H9 (cell line): Measurements from ENCODE around the gene NFIX. TPM values are rescaled to one million over a fixed set of nuclear protein-coding genes. Genes with fewer than 3 reads are reported as not detected.

ENCODE experiments used
- DNase-seq: peaks from one replicate; pipeline ENCODE4 v3.0.0-alpha.2; 2017
- H2AFZ ChIP-seq: one replicate; pipeline ENCODE4 v1.6.1; 2013; ENCODE audit warnings: mild to moderate bottlenecking, low read length, control low read depth, moderate library complexity
- H2AK5ac ChIP-seq: 2 replicates; pipeline ENCODE4 v1.6.1; 2013; ENCODE audit warnings: low read length, control low read depth, mixed read lengths; ENCODE audit not compliant: insufficient read length
- H2BK120ac ChIP-seq: one replicate; pipeline ENCODE4 v1.6.1; 2013; ENCODE audit warnings: low read depth, mild to moderate bottlenecking, low read length, control low read depth, inconsistent platforms; ENCODE audit not compliant: poor library complexity, severe bottlenecking
- H2BK12ac ChIP-seq: 2 replicates; pipeline ENCODE4 v1.6.1; 2013; ENCODE audit warnings: low read length, control low read depth, mixed read lengths, low read depth; ENCODE audit not compliant: insufficient read length
- H2BK15ac ChIP-seq: 2 replicates; pipeline ENCODE4 v1.6.1; 2013; ENCODE audit warnings: low read depth, low read length, control low read depth
- H2BK20ac ChIP-seq: one replicate; pipeline ENCODE4 v1.6.1; 2013; ENCODE audit warnings: low read depth, mild to moderate bottlenecking, low read length, control low read depth, inconsistent platforms; ENCODE audit not compliant: poor library complexity, severe bottlenecking
- H2BK5ac ChIP-seq: 2 replicates; pipeline ENCODE4 v1.6.1; 2013; ENCODE audit warnings: low read length, control low read depth, mixed read lengths; ENCODE audit not compliant: insufficient read length
- H3K14ac ChIP-seq: 2 replicates; pipeline ENCODE4 v1.6.1; 2013; ENCODE audit warnings: low read length, control low read depth; ENCODE audit not compliant: insufficient read depth
- H3K18ac ChIP-seq: 2 replicates; pipeline ENCODE4 v1.6.1; 2013; ENCODE audit warnings: low read depth, mild to moderate bottlenecking, mixed read lengths, low read length, control low read depth; ENCODE audit not compliant: insufficient read length
- H3K23ac ChIP-seq: 2 replicates; pipeline ENCODE4 v1.6.1; 2013; ENCODE audit warnings: low read length, control low read depth, mixed read lengths, low read depth; ENCODE audit not compliant: insufficient read length
- H3K23me2 ChIP-seq: 2 replicates; pipeline ENCODE4 v1.6.1; 2013; ENCODE audit warnings: low read depth, mild to moderate bottlenecking, mixed read lengths, low read length, control low read depth; ENCODE audit not compliant: insufficient read length, poor library complexity, severe bottlenecking
- H3K27ac ChIP-seq: 2 replicates; pipeline ENCODE4 v1.5.1; 2013; ENCODE audit warnings: low read length, control low read depth, mixed read lengths, low read depth; ENCODE audit not compliant: insufficient read length
- H3K27me3 ChIP-seq: 2 replicates; pipeline ENCODE4 v1.6.1; 2013; ENCODE audit warnings: low read length, control low read depth, inconsistent platforms; ENCODE audit not compliant: insufficient read depth
- H3K4ac ChIP-seq: 2 replicates; pipeline ENCODE4 v1.6.1; 2013; ENCODE audit warnings: low read depth, mild to moderate bottlenecking, control low read depth, inconsistent platforms, low read length, moderate library complexity
- H3K4me1 ChIP-seq: 2 replicates; pipeline ENCODE4 v1.6.1; 2013; ENCODE audit warnings: low read length, control low read depth, inconsistent platforms; ENCODE audit not compliant: insufficient read depth
- H3K4me2 ChIP-seq: 2 replicates; pipeline ENCODE4 v1.6.1; 2013; ENCODE audit warnings: low read length, control low read depth, mixed read lengths; ENCODE audit not compliant: insufficient read length, insufficient read depth
- H3K56ac ChIP-seq: 2 replicates; pipeline ENCODE4 v1.6.1; 2013; ENCODE audit warnings: low read depth, mild to moderate bottlenecking, mixed read lengths, low read length, control low read depth; ENCODE audit not compliant: insufficient read length
- H3K79me1 ChIP-seq: 2 replicates; pipeline ENCODE4 v1.6.1; 2013; ENCODE audit warnings: low read depth, mild to moderate bottlenecking, moderate library complexity, low read length, control low read depth, inconsistent platforms; ENCODE audit not compliant: insufficient read depth, poor library complexity, severe bottlenecking
- H3K79me2 ChIP-seq: 2 replicates; pipeline ENCODE4 v1.6.1; 2013; ENCODE audit warnings: low read length, control low read depth, inconsistent platforms; ENCODE audit not compliant: insufficient read depth
- H3K9ac ChIP-seq: 2 replicates; pipeline ENCODE4 v1.6.1; 2013; ENCODE audit warnings: low read length, control low read depth, mixed read lengths; ENCODE audit not compliant: insufficient read length; ENCODE audit errors: extremely low read depth
- H3K9me3 ChIP-seq: one replicate; pipeline ENCODE4 v1.6.1; 2013; ENCODE audit warnings: low read depth, low read length, inconsistent platforms; ENCODE audit not compliant: control insufficient read depth
- H3T11ph ChIP-seq: one replicate; pipeline ENCODE4 v1.6.1; 2013; ENCODE audit warnings: mild to moderate bottlenecking, low read length, control low read depth, inconsistent platforms
- H4K20me1 ChIP-seq: one replicate; pipeline ENCODE4 v1.6.1; 2013; ENCODE audit not compliant: control insufficient read depth, insufficient read length, insufficient read depth
- H4K5ac ChIP-seq: 2 replicates; pipeline ENCODE4 v1.6.1; 2013; ENCODE audit warnings: low read depth, mild to moderate bottlenecking, mixed read lengths, low read length, control low read depth; ENCODE audit not compliant: insufficient read length
- H4K8ac ChIP-seq: replicated peaks from 2 replicates; pipeline ENCODE4 v1.6.1; 2013; ENCODE audit warnings: low read length, control low read depth, mixed read lengths, low read depth; ENCODE audit not compliant: insufficient read length
- H4K91ac ChIP-seq: 2 replicates; pipeline ENCODE4 v1.6.1; 2013; ENCODE audit warnings: low read depth, mild to moderate bottlenecking, moderate library complexity, mixed read lengths, low read length, control low read depth; ENCODE audit not compliant: insufficient read length
- H3K27ac Mint-ChIP-seq, 3 experiments: 2 replicates in 2 of 3; 3 replicates in 1 of 3; pipeline ENCODE4 v1.8.0; 2020 to 2021; ENCODE audit warnings: mixed read lengths in 3 of 3, mild to moderate bottlenecking in 1 of 3, moderate library complexity in 1 of 3
- H3K27me3 Mint-ChIP-seq: 2 replicates; pipeline ENCODE4 v1.8.0; 2021; ENCODE audit warnings: low read depth, mild to moderate bottlenecking, moderate library complexity, mixed read lengths
- H3K36me3 Mint-ChIP-seq, 3 experiments: 2 replicates in 2 of 3; 3 replicates in 1 of 3; pipeline ENCODE4 v1.8.0; 2020 to 2021; ENCODE audit warnings: low read depth in 3 of 3, mixed read lengths in 3 of 3; ENCODE audit not compliant: insufficient read depth in 1 of 3
- H3K4me1 Mint-ChIP-seq, 2 experiments: 2 replicates each; pipeline ENCODE4 v1.8.0; 2020; ENCODE audit warnings: mixed read lengths in 2 of 2
- H3K4me3 Mint-ChIP-seq, 2 experiments: 2 replicates in 1 of 2; 3 replicates in 1 of 2; pipeline ENCODE4 v1.8.0; 2020 to 2021; ENCODE audit warnings: mild to moderate bottlenecking in 2 of 2, mixed read lengths in 2 of 2, moderate library complexity in 1 of 2
- H3K9me3 Mint-ChIP-seq, 2 experiments: 2 replicates in 1 of 2; 3 replicates in 1 of 2; pipeline ENCODE4 v1.8.0; 2020; ENCODE audit warnings: mild to moderate bottlenecking in 2 of 2, mixed read lengths in 2 of 2, moderate library complexity in 1 of 2
- CTCF ChIP-seq: fragments of 200-600 bp; sonication (generic); conservative IDR thresholded peaks from 3 replicates; pipeline ENCODE4 v1.8.0; 2021; ENCODE audit warnings: antibody characterized with exemption, mild to moderate bottlenecking
- WGBS: extraction: QIAGEN DNeasy Blood & Tissue Kit; methylation state at CpG from one replicate; pipeline ENCODE4 v1.1.7; 2013; ENCODE audit warnings: missing lambda C conversion rate, low lambda C conversion rate, mixed read lengths; ENCODE audit not compliant: insufficient read length; ENCODE audit errors: extremely low coverage; 5-methylcytosine and 5-hydroxymethylcytosine counted together
- total RNA-seq: library from RNA; stranded (reverse); gene quantifications from 2 replicates; pipeline ENCODE4 v1.2.1, GENCODE V29; 2021

NFIX gene
- total RNA-seq, 1 experiment from 2014 or later = 0.31 TPM

GRCh38 chr19:13087295-13087694 is 92.0 kb downstream of the NFIX start:
- Histone ChIP-seq H3K14ac (no peak overlapping the region), H4K5ac (no peak overlapping the region), H4K8ac (no peak overlapping the region), H3K9ac (no peak overlapping the region), H3K27ac (no peak overlapping the region), H3K23ac (no peak overlapping the region), H3K23me2 (peaks cover 2% of the 10 kb centered on the region), H2BK15ac (no peak overlapping the region), H2AK5ac (no peak overlapping the region), H4K91ac (no peak overlapping the region), H2BK20ac (no peak overlapping the region), H3K56ac (no peak overlapping the region), H3T11ph (no peak overlapping the region), H3K18ac (no peak overlapping the region), H4K20me1 (no peaks in the 10 kb centered on the region), H3K79me2 (no peaks in the 10 kb centered on the region), H2BK12ac (no peak overlapping the region), H2BK120ac (no peak overlapping the region), H3K4ac (no peak overlapping the region), H3K9me3 (no peaks in the 10 kb centered on the region), H3K79me1 (no peaks in the 10 kb centered on the region), H2BK5ac (no peak overlapping the region), H3K27me3 (no peaks in the 10 kb centered on the region; the same call in 1 of the 2 replicates), H2AFZ (no peak overlapping the region), H3K4me1 (peaks cover 5% of the 10 kb centered on the region; the same call in 1 of the 2 replicates), H3K4me2 (no peak overlapping the region)
- Mint-ChIP-seq H3K36me3 (no peaks in the 10 kb centered on the region), H3K27me3 (peaks cover 58% of the 10 kb centered on the region), H3K9me3 (no peaks in the 10 kb centered on the region), H3K4me1 (peaks cover 20 to 44% of the 10 kb centered on the region in 2 experiments), H3K4me3 (no peak overlapping the region; a peak in 1 of 5 replicates), H3K27ac (no peak overlapping the region)
- no CpG with 5 or more reads among the region's 12 CpGs for WGBS
- DNase-seq = no peak
- no peak for TF ChIP-seq CTCF
